ENCODE data around the gene ENO2.
"Not testable (repeated sequence)": the region's sequence is repeated elsewhere in the genome, so short reads cannot be mapped to it uniquely, and the experiment has no call there.

Gene ENO2

DNA sequence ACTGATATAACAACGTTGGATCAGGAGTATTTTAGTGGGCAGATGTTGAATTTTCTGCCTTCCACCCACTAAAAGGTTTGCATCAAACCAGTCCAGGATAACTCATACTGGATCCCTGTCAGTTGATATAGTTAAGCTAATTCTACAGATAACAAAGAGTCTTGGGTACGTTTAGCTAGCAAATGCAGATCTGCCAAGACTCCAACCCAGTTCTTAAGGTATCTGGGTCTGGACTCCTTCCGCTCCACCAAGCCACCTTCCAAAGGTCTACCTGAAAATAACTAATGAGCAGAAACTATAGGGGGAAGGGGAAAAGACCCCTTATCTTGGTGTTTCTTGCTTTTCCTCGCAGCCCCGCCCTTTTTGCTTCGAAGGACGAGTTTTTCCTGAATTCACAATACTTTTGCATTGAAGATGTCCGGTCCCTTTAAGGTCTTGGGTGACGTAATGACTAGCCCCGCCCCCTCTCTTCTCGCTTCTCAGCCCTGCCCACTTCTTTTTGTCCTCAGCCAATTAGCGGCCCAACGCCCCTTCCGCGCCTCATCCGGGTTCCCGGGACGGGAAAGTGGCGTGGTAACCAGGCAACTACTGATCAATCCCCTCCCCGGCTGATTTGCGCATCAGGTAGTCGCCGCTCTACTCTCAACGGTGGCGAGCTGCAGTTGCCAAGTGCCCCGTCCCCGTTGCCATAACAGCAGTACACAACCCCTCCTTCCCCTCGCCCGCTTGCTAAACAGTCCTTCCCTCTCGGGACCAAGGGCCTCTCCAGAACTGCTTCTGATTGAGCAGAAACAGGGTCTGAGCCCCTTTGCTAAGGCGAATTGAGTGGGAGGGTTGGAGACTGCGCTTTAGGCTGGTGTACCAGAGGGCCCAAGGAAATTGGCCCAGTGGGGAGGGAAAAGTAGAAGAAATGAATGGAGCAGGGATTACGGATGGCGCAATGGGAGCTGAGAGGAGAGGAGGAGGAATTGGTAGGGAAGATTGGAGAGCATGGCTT lies 9.8 kb upstream of the ENO2 start, which contains the start of gene LRRC23:
TSS of gene LRRC23 (plus strand) at position 543 of the 997 bp plus-strand sequence. CDS start 812 bp downstream, outside the sequence.
- Histone ChIP-seq H3K4me2 (ENCODE audit: low read length) (peak within 1 kb of the TSS; percentile 87), H3K36me3 (ENCODE audit: control insufficient read depth, insufficient read depth, low read length) (no peaks in the 10 kb centered on the region), H3K4me1 (peaks cover 8% of the 10 kb centered on the region), H3K27me3 (ENCODE audit: control insufficient read depth, insufficient read depth, low read length) (no peaks in the 10 kb centered on the region), H3K9ac (peak within 1 kb of the TSS; percentile 62), H3K27ac (peak within 1 kb of the TSS; percentile 88), H3K79me2 (no peaks in the 10 kb centered on the region), H3K4me3 (ENCODE audit: low read depth, low read length) (peak within 1 kb of the TSS; percentile 75), H3K9me3 (ENCODE audit: control insufficient read depth, low read length) (no peaks in the 10 kb centered on the region), H2AFZ (peak within 1 kb of the TSS; percentile 95)
- TF ChIP-seq, protein P1, sequence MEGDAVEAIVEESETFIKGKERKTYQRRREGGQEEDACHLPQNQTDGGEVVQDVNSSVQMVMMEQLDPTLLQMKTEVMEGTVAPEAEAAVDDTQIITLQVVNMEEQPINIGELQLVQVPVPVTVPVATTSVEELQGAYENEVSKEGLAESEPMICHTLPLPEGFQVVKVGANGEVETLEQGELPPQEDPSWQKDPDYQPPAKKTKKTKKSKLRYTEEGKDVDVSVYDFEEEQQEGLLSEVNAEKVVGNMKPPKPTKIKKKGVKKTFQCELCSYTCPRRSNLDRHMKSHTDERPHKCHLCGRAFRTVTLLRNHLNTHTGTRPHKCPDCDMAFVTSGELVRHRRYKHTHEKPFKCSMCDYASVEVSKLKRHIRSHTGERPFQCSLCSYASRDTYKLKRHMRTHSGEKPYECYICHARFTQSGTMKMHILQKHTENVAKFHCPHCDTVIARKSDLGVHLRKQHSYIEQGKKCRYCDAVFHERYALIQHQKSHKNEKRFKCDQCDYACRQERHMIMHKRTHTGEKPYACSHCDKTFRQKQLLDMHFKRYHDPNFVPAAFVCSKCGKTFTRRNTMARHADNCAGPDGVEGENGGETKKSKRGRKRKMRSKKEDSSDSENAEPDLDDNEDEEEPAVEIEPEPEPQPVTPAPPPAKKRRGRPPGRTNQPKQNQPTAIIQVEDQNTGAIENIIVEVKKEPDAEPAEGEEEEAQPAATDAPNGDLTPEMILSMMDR (IDR thresholded peaks at IDR 0.05) = no peak

DNA sequence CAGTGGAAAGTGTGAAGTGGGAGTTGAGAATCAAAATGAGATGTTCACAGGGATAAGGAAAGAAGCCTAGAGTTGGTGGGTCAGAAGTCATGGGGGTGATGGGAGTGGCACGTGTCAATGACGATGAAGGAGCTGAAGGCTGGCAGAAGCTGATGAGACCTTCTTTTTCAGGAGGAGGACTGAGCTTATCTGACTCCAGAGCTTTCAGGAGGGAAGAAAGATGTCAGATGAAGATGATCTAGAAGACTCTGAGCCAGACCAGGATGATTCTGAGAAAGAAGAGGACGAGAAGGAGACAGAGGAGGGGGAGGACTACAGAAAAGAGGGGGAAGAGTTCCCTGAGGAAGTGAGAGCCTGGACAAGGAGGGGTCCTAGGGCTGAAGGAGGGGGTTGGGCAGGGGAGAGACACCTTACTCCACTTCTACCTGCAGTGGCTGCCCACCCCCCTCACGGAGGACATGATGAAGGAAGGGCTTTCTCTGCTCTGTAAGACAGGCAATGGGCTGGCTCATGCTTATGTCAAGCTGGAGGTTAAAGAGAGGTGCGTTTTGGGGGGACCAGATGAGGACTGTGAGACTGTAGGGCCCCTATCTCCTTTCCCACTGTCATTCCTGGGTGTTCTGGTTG lies 8.9 kb upstream of the ENO2 start:
- H3K27me3 ChIP-seq (ENCODE audit: control insufficient read depth, insufficient read depth, low read length) = no peaks in the 10 kb centered on the region
- H3K4me2 ChIP-seq (ENCODE audit: low read length) = peak overlapping the region; percentile 87
- H3K4me3 ChIP-seq (ENCODE audit: low read depth, low read length) = peak overlapping the region; percentile 75
- TF ChIP-seq, protein P1 (IDR thresholded peaks at IDR 0.05) = no peak
- H3K36me3 ChIP-seq (ENCODE audit: control insufficient read depth, insufficient read depth, low read length) = no peaks in the 10 kb centered on the region
- H3K4me1 ChIP-seq = peaks cover 8% of the 10 kb centered on the region
- peak overlapping the region; percentile 88 for H3K27ac ChIP-seq
- H2AFZ ChIP-seq = peak overlapping the region; percentile 95
- no peaks in the 10 kb centered on the region for H3K9me3 ChIP-seq (ENCODE audit: control insufficient read depth, low read length)
- peak overlapping the region; percentile 62 for H3K9ac ChIP-seq
- no peaks in the 10 kb centered on the region for H3K79me2 ChIP-seq

DNA sequence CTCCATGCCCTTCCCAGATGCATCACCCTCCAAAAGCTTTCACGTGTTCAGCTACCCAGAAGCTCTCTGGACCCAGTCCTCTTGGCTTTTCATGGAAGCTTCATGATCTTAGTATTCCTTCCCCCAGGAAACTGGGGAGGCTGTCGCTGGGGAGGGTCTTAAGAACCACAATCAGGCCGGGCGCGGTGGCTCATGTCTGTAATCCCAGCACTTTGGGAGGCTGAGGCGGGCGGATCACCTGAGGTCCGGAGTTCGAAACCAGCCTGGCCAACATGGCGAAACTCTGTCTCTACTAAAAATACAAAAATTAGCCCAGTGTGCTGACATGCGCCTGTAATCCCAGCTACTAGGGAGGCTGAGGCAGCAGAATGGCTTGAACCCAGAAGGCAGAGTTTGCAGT lies 6.2 kb upstream of the ENO2 start:
- H3K4me2 ChIP-seq (ENCODE audit: low read length); H3K27me3 ChIP-seq (ENCODE audit: control insufficient read depth, insufficient read depth, low read length); H3K9ac ChIP-seq; H3K27ac ChIP-seq; H3K36me3 ChIP-seq (ENCODE audit: control insufficient read depth, insufficient read depth, low read length); H3K4me1 ChIP-seq; H3K79me2 ChIP-seq; H3K9me3 ChIP-seq (ENCODE audit: control insufficient read depth, low read length); H3K4me3 ChIP-seq (ENCODE audit: low read depth, low read length); H2AFZ ChIP-seq: not testable (repeated sequence)

DNA sequence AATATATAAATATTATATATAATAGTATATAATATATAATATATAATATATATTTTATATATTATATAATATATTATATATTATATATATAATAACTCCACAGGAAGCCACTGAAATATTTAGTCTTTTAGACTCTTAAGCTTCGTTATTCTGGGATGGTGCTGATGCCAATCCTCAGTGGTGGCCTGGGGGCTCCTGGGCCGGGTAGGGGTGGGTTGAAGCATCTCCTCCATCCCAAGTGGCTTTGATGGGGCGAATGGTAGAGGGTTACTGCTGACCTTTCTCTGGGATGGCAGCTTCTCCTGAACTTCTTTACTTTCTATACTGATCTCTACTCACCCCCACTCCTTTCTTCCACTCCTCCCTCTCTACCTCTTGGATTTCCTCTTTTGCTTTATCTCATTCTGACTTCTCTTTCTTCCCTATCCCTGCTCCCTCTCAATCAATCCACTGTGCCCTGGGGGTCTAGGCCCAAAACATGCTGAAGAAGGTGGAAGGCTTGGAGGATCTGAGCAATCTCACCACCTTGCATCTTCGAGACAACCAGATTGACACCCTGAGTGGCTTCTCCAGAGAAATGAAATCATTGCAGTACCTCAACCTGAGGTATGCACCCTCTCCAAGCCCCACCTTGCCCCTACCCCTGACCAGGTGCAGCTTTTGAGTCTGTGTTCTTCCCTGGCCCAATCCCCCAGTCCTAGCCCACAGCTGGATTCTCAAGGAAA lies 4.8 kb upstream of the ENO2 start:
- Histone ChIP-seq H3K9me3 (ENCODE audit: control insufficient read depth, low read length) (no peaks in the 10 kb centered on the region), H2AFZ (no peak overlapping the region), H3K79me2 (no peaks in the 10 kb centered on the region), H3K4me3 (ENCODE audit: low read depth, low read length) (no peak overlapping the region), H3K36me3 (ENCODE audit: control insufficient read depth, insufficient read depth, low read length) (no peaks in the 10 kb centered on the region), H3K4me2 (ENCODE audit: low read length) (no peak overlapping the region), H3K27ac (no peak overlapping the region), H3K9ac (no peak overlapping the region), H3K27me3 (ENCODE audit: control insufficient read depth, insufficient read depth, low read length) (no peaks in the 10 kb centered on the region), H3K4me1 (no peaks in the 10 kb centered on the region)
- TF ChIP-seq, protein P1 (IDR thresholded peaks at IDR 0.05) = no peak
